Smooth muscle cell of the brain vasculature (primary cell): ENCODE results near the gene RBM8A.
"Not testable (repeated sequence)": the region's sequence is repeated elsewhere in the genome, so short reads cannot be mapped to it uniquely, and the experiment has no call there.

Source experiments
- DNase-seq: peaks from one replicate; pipeline ENCODE4 v3.0.0-alpha.2; 2012; ENCODE audit warnings: low read depth, low spot score

RBM8A gene

DNA sequence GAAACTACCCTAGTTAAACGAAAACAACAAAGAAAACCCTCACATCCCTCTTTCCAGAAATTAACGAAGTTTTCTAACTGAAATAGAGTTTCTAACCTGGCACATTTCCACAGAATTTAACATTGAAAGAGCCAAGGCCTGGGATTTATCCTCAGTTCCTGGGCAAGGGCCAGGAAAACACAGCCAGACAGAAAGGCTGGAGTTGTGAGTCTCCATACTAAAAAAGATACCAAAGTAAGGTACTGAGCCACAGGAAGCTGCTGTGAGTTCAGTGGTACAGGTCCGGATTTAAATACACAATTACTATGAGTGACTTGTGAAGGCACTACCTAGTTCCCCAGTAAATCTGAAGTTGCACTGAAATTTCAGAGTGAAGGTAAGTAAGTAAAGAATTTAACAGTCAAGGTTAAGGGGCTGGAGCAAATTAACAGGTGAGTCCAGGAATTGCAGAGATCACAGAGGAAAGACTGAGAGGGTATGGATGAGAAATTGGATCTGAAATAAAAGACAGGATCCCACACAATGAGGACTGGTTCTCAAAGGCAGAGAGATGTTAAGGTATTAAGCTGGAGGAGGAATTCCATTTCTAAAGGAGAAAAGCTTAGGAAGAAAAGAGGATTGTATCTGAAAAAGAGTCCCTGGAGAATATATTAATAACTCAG lies 29.6 kb upstream of the RBM8A start:
- no peak for DNase-seq

DNA sequence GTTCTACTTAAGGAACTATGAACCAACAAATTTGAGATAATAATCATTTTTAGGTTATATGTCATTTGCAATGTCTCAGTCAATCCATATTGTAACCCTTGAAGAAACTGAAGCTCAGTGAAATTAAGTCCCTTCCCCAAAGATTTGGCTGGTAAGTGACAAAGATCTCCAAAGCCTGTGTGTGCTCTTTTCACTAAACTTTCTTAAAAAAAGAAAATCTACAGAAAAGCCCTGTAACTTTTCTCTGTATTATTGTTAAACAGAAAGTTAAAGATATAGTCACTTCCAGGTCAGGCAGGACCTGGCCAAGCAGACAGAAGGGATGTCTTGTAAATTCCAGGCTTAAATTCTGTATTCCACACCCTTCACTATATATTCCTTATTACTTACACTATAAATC lies 29.1 kb upstream of the RBM8A start:
- DNase-seq, result no peak

DNA sequence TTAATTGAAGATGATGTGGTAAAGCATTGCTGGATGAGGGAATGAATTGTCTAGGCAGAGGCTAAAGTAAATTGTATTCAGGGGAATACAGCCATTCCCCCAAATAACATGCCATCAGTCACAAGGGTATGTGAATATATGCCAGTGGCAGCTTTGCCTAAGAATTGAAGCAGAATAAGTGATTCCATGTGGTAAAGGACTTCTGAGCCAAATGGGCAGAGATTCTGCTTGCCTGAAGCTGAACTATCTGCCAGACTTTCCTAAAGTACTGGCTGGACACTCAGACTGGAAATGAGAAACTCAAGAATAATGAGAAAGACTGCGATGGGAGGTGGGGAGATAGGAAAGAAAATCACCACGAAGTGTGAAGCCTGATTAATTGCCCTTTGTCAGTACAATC lies 28.2 kb upstream of the RBM8A start:
- DNase-seq, result no peak

DNA sequence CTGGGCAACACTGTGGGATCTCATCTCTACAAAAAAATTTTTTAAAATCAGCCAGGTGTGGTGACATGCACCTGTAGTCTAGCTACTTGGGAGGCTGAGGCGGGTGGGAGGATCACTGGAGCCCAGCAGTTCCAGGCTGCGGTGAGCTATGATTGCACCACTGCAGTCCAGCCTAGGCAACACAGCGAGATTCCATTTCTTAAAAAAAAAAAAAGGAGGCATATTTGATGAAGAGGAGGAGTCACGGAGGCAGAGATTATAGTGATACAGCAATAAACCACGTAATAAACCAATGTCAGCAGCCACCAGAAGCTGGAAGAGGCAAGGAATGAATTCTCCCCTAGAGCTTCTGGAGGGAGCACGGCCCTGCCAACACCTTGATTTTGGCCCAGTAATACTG lies 26.6 kb upstream of the RBM8A start:
- no peak for DNase-seq

DNA sequence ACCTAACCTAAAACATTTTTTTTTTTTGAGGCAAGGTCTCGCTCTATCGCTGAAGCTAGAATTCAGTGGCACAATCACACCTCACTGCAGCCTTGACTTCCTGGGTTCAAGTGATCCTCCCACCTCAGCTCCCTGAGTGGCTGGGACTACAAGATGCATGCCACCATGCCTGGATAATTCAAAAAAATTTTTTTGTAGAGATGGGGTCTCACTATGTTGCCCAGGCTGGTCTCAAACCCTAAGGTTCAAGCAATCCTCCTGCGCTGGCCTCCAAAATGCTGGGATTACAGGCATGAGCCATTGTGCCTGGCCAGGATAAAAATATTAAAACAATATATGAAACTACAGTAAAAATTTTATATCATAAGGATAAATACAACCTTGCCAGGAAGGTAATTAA lies 25.6 kb upstream of the RBM8A start:
- DNase-seq, result no peak

DNA sequence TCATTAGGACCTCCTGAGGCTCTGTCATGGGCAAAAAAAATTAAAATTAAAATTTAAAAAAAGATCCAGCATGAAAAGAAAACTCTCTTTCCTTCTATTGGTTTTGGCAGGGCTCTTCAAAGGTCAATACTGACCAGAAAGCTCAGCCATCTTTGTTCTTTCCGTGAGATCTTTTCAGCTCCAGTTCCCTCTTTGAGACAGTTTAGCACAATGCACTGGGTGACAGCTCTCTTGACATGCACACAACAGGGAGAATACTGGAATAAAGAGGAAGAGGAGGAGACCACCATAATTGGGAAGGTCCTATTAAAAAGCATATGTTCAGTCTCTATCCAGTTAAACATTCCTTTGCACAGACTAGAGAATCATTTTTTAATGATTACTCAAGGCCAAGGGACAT lies 24.2 kb upstream of the RBM8A start:
- DNase-seq, result no peak

DNA sequence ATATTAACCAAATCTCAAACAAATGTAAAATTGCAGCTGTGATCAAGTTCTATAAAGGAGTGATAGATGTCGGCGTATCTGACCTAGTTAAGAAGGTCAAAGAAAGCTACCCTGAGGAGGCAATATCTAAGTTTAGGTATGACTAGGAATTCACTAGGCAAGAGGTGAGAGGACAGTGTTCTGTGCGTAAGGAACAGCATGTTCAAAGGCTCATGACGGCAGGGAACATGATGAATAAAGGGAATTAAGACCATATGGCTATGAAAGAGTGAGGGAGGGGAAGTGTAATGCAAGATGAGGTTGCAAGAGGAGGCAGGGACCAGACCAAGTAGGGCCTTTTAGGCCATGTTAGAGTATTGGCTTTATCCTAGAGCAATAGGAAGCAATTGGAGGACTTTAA lies 21.9 kb upstream of the RBM8A start:
- DNase-seq, result no peak

DNA sequence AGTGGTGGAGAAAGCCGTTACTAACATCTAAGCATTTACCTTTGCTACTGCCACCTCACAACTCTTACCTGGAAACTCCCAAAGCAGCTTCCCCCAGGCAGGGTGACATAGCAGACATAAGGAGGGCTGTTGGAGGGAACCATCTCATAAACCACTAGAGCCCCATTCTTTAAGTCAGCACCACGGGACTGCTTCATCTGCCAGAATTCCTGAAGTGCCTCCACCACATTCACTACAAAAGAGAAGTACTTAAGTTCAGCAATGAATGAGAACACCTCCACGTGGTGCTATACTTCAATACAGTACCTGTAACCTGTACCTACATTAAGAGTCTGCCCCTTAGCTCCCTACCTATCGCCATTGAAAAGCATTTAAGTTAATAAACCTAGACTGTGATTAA lies 20.3 kb upstream of the RBM8A start:
- no peak for DNase-seq

DNA sequence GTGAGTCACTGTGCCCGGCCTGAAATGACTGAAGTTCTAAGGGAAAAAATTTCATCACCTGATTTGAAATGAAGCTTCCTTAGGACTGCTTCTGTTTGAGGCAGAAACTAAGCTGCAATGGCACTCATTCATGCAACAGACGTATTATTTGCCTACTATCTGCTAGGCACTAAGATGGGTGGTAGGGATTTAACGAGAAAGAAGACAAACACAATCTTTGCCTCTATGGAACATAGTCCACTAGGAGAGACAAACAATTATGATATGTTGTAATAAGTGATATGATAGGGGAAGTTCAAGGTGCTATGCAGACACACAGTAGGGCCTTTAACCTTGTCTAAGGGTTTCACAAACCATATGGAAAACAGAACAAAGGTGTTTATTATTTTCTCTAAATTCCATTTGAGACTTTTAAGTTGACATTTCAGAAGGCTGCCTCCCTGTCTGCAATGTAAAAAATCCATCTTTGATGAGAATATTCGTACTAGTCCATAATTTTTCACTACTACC lies 19.2 kb upstream of the RBM8A start:
- no peak for DNase-seq

DNA sequence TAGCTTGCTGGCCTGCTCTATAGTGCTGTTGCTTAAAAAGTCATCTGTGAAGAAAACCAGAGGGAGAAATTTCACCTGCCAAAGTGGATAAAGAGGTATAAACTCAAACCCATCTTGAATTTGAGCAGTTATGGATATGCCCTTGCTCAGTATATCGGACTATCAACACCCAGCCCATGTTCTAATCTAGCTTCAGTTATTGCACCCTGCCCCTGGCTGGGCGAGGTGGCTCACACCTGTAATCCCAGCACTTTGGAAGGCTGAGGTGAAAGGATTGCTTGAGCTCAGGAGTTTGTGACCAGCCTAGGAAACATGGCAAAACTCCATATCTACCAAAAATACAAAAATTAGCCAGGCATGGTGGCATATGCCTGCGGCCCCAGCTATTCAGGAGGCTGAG lies 17.2 kb upstream of the RBM8A start:
- no peak for DNase-seq

DNA sequence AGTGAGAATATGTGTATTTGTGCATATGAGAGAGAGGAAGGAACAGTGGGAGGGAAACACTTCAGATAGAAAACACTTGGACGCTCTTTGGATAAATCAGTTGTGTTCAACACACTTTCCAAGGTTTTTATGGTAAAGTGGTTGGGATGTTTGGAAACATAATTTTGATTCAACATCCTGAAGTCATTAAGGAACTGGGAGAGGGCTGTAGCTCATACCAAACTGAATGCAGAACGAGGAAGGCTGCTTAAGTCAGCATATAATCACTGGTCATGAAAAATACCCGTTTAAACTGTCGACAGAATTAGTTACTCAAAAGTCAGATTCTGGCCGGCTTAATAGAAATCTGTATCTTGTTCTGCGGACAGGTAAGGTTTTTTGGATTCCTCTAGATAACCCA lies 15.6 kb upstream of the RBM8A start:
- no peak for DNase-seq

DNA sequence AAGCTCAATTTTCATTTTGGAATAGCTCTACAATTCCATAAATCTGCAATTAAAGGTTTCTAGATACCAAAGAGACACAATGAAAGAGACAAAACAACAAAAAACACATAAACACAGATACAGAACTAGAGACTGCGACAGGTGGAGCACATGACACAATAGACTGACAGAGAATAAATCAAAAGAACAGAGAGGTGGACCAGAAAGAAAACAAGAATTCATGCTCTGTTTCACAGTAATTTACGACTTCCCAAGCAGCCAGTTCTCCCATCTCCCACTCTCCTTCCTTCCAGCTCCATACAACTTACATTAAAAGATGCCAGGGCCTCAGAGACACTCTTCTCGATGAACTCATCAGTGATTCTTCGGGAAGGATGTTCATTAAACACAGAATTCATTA lies 15.1 kb upstream of the RBM8A start:
- DNase-seq, result no peak

DNA sequence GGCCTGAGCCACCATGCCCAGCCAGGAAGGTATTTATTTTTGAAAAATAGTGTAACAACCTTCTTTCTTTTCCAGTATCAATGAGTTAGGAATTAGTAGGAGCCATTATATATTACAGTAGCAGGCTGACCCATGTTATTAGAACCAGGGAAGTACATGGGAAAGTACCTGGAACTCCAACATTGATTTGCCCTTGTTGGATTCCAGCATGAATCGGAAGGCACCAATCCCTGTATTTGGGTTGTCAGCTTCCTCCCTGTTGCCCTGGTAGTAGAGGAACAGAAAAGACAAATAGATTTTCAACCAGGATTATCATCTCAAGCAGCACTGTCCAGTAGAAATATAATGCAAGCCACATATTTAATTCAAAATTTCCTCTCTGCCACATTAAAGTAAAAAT lies 10.2 kb upstream of the RBM8A start:
- no peak for DNase-seq

DNA sequence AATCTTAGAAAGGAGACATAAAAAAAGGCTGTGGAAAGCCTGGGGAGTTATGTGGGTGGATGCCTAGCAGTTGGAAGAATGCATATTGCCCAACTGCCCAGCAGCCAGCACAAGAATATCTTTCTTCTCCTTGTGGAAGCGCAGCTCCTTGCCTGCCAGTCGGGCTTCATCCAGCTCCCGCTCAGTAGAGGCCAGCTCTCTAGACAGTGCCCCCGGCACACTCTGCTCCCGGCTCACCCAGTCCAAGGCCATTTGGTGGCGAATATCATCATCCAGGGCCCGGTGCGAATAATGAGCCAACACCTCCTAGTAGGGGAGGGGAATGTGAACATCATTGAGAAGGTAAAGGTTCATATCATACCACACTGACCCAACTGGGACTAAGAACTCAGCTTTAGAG lies 9.0 kb upstream of the RBM8A start:
- DNase-seq, result no peak

DNA sequence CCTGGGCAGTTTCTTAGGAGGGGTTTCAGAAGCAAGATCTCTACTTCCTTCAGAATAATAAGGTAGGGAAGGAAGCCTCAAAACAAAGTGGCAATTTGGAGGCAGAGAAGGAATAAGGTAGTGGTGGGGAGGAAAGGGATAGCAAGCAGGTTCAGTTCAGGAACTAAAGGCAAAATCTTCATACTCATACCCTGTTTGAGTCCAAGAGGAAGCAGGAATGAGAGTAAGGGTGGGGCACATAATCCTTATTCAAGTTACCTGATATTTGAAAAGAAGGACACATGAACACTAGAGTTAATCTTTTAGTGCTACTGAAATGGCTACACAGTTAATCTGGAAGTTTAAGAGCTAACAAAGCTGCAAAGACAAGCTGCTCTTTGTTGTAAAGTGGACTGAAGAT lies 8.4 kb upstream of the RBM8A start:
- DNase-seq, result no peak

DNA sequence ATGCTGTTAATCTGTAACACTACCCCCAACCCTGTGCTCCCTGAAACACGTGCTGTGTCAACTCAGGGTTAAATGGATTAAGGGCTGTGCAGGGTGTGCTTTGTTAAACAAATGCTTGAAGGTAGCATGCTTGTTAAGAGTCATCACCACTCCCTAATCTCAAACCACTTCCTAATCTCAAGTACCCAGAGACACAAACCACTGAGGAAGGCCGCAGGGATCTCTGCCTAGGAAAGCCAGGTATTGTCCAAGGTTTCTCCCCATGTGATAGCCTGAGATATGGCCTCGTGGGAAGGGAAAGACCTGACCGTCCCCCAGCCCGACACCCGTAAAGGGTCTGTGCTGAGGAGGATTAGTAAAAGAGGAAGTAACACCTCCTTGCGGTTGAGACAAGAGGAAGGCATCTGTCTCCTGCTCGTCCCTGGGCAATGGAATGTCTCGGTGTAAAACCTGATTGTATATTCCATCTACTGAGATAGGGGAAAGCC lies 5.3 kb upstream of the RBM8A start:
- DNase-seq, result not testable (repeated sequence)

DNA sequence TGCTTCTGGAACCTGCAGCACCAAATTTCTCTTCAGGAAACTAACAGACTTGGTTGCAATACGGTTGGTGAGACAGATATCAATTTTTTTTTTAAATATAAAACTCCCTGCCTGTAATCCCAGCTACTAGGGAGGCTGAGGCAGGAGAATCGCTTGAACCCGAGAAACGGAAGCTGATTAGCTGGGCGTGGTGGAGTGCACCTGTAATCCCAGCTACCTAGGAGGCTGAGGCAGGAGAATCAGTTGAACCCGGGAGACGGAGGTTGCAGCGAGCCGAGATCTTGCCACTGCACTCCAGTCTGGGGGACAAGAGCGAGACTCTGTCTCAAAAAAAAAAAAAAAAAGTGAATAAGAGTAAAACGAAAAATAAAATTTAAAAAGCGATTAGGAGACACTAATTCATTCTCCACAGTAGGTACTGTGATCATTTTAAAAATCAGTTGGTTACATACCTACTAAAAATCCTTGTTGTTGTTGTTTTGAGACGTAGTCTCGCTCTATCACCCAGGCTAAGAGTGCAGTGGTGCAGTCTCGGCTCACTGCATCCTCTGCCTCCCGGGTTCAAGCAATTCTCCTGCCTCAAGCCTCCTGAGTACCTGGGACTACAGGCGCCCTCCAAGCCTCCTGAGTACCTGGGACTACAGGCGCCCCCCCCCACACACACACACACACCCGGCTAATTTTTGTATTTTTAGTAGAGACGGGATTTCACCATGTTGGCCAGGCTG lies 796 bp upstream of the RBM8A start:
- DNase-seq, result no peak

DNA sequence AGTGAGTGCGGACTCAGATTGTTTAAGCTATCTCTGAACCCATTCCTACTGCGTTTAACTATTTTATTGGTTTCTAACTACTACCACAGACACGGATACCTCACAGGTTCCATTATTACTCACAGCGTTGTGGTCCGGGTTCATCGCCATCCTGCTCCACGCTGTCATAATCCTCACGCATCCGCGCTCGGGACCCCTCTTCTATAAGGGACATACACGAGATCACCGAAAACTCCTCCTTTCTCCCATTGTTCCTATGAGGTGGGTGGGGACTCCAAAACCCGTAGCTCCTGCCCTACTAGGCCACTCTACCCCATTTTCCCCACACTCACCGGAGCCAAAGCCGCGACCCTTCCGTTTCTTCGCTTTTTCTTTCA lies 610 bp downstream of the RBM8A start:
- no peak for DNase-seq

DNA sequence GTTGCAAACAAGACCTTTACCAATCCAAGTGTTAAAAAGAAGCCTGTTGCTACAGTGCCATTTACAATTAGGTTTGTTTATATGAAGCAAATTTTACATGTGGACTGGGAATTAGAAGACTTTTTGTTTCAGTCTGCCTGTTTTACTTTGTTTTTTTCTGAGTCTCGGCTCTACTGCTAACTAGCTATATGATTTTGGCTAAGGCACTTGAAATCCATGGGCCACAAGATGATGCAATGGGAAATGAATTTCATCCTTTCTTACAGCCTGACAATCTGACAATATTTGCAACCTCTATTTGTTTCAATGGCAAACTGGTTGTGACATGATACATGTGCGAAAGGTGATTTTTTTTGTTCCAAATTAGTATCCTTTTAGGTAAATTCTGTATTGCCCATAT lies 5.0 kb downstream of the RBM8A start:
- DNase-seq, result no peak

DNA sequence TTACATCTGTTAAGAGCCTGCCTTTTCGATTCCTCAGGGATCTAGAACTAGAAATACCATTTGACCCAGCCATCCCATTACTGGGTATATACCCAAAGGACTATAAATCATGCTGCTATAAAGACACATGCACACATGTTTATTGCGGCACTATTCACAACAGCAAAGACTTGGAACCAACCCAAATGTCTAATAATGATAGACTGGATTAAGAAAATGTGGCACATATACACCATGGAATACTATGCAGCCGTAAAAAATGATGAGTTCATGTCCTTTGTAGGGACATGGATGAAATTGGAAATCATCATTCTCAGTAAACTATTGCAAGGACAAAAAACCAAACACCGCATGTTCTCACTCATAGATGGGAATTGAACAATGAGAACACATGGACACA lies 7.0 kb downstream of the RBM8A start:
- not testable (repeated sequence) for DNase-seq

DNA sequence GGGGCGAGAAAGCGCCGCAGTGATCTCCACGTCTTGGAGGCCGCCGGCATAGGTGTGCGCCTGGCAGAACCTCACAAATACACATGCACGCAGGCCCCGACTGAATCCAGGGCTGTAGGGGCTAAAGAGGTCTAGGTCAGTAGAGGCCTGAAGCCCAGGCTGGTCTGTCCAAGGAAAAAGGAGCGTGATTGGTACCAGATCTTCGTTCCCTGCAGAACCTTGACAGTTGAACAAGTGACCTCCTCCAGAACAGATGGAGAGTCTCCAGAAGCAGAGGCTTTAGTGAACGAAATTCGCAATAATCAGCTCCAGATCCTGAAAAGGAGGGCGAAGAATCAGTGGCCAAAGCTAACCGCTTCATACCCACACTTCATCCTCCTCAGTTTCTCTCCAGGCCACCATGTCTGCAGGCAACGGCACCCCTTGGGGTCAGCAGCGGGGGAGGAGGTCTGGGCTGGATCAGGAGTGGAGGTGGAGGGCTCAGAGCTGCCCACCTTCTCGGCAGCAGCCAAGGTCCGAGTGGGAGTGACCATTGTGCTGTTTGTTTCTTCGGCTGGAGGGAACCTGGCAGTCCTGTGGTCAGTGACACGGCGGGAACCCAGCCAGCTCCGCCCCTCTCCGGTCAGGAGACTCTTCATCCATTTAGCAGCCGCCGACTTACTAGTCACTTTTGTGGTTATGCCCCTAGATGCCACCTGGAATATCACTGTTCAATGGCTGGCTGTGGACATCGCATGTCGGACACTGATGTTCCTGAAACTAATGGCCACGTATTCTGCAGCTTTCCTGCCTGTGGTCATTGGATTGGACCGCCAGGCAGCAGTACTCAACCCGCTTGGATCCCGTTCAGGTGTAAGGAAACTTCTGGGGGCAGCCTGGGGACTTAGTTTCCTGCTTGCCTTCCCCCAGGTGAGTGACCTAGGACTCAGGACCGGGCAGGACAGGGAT lies 8.0 kb downstream of the RBM8A start:
- DNase-seq, result no peak
